WERI-Rb-1 (cell line): ENCODE data around the gene DHX58.

Experiments
- DNase-seq: peaks from one replicate; pipeline ENCODE4 v3.0.0-alpha.2; 2020
- H3K27ac ChIP-seq: fragments of 250-450 bp; sonication (Bioruptor Pico); 2 replicates; pipeline ENCODE4 v1.5.1; 2020; ENCODE audit warnings: mild to moderate bottlenecking, moderate library complexity
- H3K27me3 ChIP-seq: fragments of 250-450 bp; sonication (Bioruptor Pico); 2 replicates; pipeline ENCODE4 v1.5.1; 2021; ENCODE audit warnings: mild to moderate bottlenecking, low read depth, moderate library complexity; ENCODE audit not compliant: insufficient read depth, severe bottlenecking
- H3K36me3 ChIP-seq: fragments of 250-450 bp; sonication (Bioruptor Pico); 2 replicates; pipeline ENCODE4 v1.5.1; 2020; ENCODE audit warnings: mild to moderate bottlenecking, moderate library complexity
- H3K4me3 ChIP-seq: 2 replicates; pipeline ENCODE4 v1.5.1; 2011; ENCODE audit warnings: low read depth, mild to moderate bottlenecking, control low read depth, low read length
- H3K9me3 ChIP-seq: fragments of 250-450 bp; sonication (Bioruptor Pico); 2 replicates; pipeline ENCODE4 v1.5.1; 2021; ENCODE audit warnings: mild to moderate bottlenecking, moderate library complexity; ENCODE audit not compliant: severe bottlenecking
- CTCF ChIP-seq: IDR thresholded peaks from 2 replicates; pipeline ENCODE4 v1.5.1; 2011; ENCODE audit warnings: low read depth, mild to moderate bottlenecking, control low read depth, inconsistent platforms, low read length

The DHX58 gene

GRCh38 chr17:42077755-42078154 lies 34.8 kb downstream of the DHX58 start:
- DNase-seq, result no peak
- H3K27me3 ChIP-seq, result no peaks in the 10 kb centered on the region
- no peak overlapping the region for H3K4me3 ChIP-seq
- H3K27ac ChIP-seq, result no peak overlapping the region
- no peak for TF ChIP-seq CTCF
- H3K9me3 ChIP-seq, result no peaks in the 10 kb centered on the region
- H3K36me3 ChIP-seq, result no peaks in the 10 kb centered on the region

GRCh38 chr17:42076797-42077559 lies 35.5 kb downstream of the DHX58 start:
- Histone ChIP-seq H3K4me3 (no peak overlapping the region), H3K9me3 (no peaks in the 10 kb centered on the region), H3K27ac (no peak overlapping the region), H3K27me3 (no peaks in the 10 kb centered on the region), H3K36me3 (no peaks in the 10 kb centered on the region)
- TF ChIP-seq CTCF, result no peak
- no peak for DNase-seq

DNA sequence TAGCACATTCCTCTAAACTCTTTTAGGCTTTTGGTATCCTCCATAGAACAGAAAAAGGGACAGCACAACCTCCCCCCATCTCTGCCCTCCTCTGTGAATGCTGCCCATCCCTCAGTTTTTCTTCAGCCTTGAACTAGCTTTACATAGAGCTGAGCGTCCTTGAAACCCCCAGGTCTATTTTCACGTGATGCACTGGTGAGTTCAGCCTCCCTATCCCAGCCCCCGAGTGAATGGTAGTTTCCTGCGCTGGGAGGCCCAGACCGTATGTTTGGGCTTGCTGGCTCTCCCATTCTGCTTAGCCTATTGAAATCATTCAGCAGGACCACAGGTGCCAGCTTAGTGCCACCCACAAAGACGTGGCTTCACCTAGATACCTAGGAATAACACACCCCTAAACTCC lies 36.7 kb downstream of the DHX58 start:
- Histone ChIP-seq H3K36me3 (no peaks in the 10 kb centered on the region), H3K4me3 (no peak overlapping the region), H3K9me3 (no peaks in the 10 kb centered on the region), H3K27ac (no peak overlapping the region), H3K27me3 (no peaks in the 10 kb centered on the region)
- TF ChIP-seq CTCF, result no peak
- no peak for DNase-seq

DNA sequence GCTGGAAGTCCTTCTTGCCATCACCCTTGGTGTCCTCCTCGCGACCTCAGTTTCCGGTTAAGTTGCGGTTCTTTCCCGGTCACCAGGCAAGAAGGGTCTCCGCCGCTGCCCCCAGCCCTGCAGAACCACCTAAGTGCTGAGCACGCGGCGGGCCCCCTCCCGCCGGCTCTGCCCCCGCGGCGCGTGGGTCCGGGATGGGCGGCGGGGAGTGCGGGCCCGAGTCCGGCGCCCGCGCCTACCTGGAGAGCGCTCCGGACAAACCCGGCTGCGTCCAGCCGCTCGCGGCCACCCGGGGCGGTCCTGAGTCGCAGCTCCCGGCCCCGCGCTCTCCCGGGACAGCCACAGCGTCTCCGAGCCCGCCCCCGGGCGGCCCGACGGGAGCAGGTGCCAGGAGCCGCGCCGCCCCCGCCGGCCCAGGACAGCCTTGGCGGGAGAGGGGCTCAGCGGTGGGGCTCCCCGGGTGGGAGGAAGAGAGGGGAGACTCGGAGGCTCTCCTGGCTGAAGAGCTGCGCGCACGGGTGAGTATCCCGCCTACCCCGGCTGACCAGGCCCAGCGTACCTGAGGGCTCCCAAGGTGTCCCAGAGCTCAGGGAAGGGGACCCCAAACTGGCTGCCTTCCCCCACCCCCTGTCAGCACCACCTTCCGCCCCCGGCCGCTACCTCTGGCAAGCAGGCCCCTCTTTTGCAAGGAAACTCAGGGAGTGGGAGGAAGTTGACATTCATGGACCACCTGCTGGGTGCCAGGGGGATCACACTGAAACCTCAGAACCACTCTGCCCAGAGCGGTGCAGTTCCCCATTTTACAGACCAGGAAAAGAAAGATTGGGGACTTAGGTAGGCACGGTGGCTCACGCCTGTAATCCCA lies 40.0 kb downstream of the DHX58 start:
- no peak overlapping the region for H3K27ac ChIP-seq
- H3K9me3 ChIP-seq, result no peaks in the 10 kb centered on the region
- H3K4me3 ChIP-seq, result peak overlapping the region; percentile 54
- no peaks in the 10 kb centered on the region for H3K36me3 ChIP-seq
- H3K27me3 ChIP-seq, result no peaks in the 10 kb centered on the region
- TF ChIP-seq CTCF, result 0 out of 2 replicates have a peak, but pooled peaks have one; percentile 11
- peak; percentile 66 for DNase-seq

- Histone ChIP-seq H3K9me3 (no peaks in the 10 kb centered on the region), H3K36me3 (no peaks in the 10 kb centered on the region), H3K4me3 (peak overlapping the region; percentile 54), H3K27me3 (no peaks in the 10 kb centered on the region), H3K27ac (no peak overlapping the region)
- no peak for TF ChIP-seq CTCF
- no peak for DNase-seq
Measured at GRCh38 chr17:42071810-42072209, 40.7 kb downstream of the DHX58 start.
